Subcutaneous adipose tissue (tissue), 4 donors: ENCODE measurements around the gene SYNE4. TPM values are rescaled to one million over a fixed set of nuclear protein-coding genes. Genes with fewer than 3 reads are reported as not detected.

Source experiments
- CTCF ChIP-seq: fragments of 450-650 bp; IDR thresholded peaks from one replicate; pipeline ENCODE4 v1.5.1; 2016; ENCODE audit warnings: low read depth, mild to moderate bottlenecking, control low read depth, antibody characterized with exemption, moderate library complexity
- total RNA-seq, 4 donors: library from RNA; depleted of rRNA; stranded (reverse); fragments of >200 nt; gene quantifications; one replicate each; pipeline ENCODE4 v1.1.0, GENCODE V29; 2016

The SYNE4 gene
- total RNA-seq, 4 donors from 2014 or later: 1.5 TPM; not detected in 3

DNA sequence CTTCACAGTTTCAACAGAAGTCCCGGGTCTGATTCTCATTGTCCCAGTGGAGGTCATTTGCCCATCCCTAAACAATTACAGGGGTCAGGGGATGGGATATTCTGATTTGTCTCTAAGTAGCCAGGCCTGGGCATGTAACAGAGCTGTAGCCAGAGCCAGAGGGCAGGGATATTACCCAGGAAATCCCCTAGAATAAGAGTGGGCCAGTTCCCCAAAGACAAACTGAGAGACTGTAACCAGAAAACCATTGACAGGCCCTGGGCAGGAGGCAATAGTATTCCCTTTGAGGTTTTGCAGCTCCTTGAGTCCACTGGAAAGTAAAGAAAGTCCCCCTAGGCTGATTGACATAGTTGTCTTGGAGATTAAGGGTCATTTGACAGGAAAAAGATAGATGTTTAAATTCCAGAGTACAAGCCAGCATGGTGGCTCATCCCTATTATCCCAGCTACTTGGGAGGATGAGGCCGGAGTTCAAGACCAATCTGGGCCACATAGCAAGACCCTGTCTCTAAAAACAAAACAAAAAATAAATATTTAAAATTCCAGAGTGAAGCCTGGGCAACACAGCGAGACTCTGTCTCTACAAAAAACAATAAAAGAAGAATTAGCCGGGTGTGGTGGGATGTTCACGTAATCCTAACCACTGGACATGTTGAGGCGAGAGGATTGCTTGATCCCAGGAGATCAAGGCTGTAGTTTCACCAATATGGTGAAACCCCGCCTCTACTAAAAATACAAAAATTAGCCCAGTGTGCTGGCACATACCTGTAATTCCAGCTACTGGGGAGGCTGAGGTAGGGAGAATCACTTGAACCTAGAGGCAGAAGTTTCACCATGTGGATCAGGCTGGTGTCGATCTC, 15.5 kb downstream of the SYNE4 start:
- TF ChIP-seq CTCF: no peak

DNA sequence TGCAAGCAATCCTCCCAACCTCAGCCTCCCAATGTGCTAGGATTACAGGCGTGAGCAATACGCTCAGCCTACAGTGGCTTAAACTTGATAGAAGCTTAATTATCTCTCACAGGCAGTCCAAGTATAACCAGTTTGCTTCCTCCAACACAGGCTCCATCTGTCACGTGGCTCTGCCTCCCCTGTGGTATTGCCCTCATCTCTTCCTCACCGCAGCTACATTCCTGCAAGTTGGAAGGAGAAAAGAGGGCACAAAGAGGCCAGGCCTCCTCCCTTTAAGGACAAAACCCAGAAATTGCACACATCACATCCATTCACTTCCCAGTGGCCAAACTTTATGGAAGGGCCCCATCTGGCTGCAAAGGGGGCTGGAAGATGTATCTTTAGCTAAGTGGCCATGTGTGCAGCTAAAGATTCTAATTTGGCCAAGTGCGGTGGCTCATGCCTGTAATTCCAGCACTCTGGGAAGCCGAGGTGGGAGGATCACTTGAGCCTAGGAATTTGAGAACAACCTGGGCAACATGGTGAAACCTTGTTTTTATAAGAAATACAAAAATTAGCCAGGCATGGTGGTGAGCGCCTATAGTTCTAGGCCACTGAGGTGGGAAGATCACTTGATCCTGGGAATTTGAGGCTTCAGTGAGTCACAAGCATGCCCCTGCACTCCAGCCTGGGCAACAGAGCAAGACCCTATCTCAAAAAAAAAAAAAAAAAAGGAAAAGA, 16.7 kb downstream of the SYNE4 start:
- no peak for TF ChIP-seq CTCF

DNA sequence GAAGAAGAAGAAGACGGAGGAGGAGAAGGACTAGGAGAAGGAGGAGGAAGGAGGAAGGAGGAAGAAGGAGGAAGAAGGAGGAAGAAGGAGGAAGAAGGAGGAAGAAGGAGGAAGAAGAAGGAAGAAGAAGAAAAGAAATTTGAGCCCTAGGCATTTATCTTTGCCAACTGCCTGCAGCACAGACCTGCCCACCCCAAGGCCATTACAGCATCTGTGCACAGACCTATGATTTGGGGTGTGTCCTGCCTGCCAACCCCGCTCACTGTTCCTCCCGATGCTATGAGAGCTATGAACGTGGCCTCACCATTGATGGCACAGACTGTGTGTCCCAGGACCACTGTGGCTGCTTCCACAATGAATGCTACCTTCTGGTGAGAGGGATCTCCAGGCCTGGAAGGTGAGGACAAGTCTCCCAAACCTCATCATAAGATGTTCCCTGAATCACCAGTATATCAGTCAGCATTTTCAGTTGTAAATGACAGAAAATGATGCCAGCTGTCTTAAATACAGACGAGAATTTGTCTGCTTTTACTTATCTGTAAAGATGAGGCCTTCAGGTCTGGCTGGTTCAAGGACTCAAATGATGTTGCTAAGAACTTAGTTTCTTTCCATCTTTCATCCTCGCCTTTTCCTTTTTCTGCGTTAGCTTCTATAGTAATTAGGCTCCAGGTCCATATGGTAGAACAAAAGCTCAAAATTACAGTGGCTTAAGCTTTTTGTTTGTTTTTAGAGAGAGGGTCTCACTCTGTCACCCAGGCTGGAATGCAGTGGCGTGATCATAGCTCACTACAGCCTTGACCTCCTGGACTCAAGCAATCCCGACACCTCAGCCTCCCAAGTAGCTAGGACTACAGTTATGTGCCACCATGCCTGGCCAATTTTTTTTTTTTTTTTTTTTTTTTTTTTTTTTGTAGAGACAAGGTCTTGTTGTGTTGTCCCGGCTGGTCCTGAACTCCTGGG, 17.6 kb downstream of the SYNE4 start:
- no peak for TF ChIP-seq CTCF

DNA sequence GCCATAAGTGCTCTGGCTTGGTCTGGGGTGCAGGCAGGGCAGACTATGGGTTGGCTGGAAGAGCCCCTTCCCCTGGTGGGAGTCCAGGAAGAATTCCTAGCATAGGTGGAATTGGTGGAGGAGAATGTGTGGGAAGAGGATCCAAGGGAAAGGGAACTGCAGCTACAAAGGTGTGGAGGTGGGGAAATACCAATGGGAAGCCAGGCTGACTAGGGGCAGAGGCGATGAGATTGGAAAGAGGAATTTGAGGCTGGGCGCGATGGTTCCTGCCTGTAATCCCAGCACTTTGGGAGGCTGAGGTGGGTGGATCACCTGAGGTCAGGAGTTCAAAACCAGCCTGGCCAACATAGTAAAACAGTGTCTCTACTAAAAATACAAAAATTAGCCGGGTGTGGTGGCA, 18.5 kb downstream of the SYNE4 start:
- no peak for TF ChIP-seq CTCF

DNA sequence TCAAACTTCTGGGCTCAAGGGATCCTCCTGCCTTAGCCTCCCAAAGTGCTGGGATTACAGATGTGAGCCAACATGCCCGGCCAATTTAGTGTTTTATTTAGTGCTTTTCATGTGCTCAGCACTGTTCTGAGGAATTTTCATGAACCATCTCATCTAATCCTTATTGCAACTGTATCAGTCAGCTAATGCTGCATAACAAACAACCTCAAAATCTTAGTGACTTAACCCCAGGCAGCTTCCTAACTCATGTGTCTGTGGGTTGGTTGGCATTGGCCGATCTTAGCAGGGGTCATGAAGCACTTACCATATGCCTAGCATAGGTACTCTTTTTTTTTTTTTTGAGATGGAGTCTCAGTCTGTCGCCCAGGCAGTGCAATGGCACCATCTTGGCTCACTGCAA, 19.8 kb downstream of the SYNE4 start:
- TF ChIP-seq CTCF: no peak

- TF ChIP-seq CTCF: no peak
These were observed 21.1 kb downstream of the SYNE4 start for GRCh38 chr19:35987571-35987896.
